Measurements from ENCODE around the gene SEMA3C.

DNA sequence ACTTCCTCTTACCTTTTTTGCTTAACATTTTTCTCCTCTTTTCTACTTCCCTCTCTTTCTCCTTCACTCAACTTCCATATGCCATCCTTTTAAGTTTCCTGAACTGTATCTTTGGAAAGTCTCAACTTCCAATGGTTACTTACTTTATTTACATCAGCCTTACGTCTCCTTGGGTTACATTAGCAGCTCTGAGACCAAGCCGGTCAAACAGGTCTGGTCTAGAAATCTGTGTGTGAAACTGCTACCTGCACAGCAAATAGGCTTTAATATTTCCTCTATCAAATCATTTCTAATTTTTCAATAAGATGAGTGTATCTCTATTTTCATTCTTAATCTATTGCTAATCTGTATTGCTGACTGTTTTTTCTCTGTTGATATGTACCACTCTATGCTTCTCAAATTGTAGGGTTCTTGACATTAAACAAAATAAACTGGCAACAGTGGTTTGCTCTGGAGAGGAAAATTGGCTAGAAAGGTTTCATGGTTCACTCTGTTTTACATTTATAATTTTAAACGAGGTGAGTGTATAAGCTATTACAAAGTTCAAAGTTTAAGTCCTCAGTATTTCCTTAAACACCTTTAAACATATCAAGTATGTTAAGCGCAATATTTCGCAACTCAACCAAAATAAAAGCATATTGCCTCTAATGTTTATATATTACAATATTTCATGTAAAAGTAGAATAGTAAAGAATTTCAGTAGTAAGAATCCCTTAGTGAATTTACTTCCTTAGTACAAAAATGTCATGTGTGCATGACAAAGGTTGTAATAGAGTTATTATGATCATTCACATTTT is 3.6 kb upstream of the SEMA3C start:
- TF ChIP-seq POLR2A (IDR thresholded peaks at IDR 0.05; ENCODE audit: low read depth, low read length) (no peak), TAF1 (IDR thresholded peaks at IDR 0.05; ENCODE audit: low read depth, low read length) (no peak)
